Measurements from ENCODE around the gene PAX9. TPM values are rescaled to one million over a fixed set of nuclear protein-coding genes. Genes with fewer than 3 reads are reported as not detected.
A peak's percentile ranks its signal among the peaks of the same experiment; 100 is the strongest.

Gene PAX9
- total RNA-seq, 4 donors from 2014 or later, result 0.11 to 1.2 (median 0.64) TPM

GRCh38 chr14:36647417-36647823, 14.2 kb upstream of the PAX9 start:
- 0 to 1% methylated on average over 22 of the region's 34 CpGs for WGBS, 2 donors
- TF ChIP-seq, protein P1, sequence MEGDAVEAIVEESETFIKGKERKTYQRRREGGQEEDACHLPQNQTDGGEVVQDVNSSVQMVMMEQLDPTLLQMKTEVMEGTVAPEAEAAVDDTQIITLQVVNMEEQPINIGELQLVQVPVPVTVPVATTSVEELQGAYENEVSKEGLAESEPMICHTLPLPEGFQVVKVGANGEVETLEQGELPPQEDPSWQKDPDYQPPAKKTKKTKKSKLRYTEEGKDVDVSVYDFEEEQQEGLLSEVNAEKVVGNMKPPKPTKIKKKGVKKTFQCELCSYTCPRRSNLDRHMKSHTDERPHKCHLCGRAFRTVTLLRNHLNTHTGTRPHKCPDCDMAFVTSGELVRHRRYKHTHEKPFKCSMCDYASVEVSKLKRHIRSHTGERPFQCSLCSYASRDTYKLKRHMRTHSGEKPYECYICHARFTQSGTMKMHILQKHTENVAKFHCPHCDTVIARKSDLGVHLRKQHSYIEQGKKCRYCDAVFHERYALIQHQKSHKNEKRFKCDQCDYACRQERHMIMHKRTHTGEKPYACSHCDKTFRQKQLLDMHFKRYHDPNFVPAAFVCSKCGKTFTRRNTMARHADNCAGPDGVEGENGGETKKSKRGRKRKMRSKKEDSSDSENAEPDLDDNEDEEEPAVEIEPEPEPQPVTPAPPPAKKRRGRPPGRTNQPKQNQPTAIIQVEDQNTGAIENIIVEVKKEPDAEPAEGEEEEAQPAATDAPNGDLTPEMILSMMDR (IDR thresholded peaks at IDR 0.05), result no peak
- TF ChIP-seq POLR2A (IDR thresholded peaks at IDR 0.05), result no peak
- intact Hi-C loops (cut with DNase I; ENCODE audit: low total_unique reads), result no loop called here
- H3K4me3 ChIP-seq (ENCODE audit: low read depth, poor library complexity, severe bottlenecking), result peak overlapping the region; percentile 4
- DNase-seq (ENCODE audit: low spot score in 2 of 2), result no peak

DNA sequence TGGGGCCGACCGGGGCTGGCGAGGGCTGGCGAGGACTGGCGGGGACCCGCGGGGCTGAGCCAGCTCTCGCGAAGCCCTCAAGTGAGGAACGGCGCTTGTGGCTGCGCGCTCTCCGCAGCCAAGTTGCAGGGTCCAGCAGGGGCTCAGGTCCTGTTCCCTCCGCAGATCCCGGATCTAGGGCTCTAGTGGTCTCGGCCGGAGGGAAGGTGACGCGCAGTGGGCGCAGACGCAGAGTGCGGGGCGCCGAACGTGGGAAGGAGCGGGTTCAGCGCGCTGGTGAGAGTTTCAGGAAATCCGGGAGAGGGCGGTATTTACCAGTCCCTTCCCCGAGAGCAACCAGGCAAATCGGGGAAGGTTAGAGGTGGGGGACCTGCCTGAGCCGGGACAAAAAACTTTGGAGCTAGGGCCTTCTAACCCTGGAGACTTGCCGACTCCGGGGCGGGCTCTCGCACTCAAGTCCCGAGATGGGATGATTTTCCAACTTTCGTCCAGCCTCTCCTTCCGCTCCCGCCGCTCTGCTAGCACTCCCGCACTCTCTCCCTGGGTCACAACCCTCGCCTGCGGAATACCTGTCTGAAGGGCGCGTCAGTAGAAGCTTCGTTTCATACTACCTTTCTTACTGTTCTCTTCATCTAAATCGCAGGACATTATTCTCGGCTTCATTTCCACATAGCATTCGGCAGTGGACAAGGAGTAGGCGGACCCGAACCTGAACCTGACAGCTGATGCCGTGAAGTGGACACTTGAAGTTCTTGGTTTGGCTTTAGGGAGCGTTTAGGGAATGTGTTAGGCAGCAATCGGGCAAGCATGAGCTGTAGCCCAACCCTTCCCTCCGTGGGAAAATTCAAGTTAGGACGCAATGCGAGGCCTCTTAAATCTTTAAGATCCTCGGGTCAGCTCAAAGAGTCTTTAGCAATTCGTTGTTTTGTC, 13.6 kb upstream of the PAX9 start:
- intact Hi-C loops (cut with DNase I; ENCODE audit: low total_unique reads), result no loop called here
- no peak for DNase-seq (ENCODE audit: low spot score in 2 of 2)
- H3K4me3 ChIP-seq (ENCODE audit: low read depth, poor library complexity, severe bottlenecking), result peak overlapping the region; percentile 4
- 4 to 9% methylated on average over 57 to 62 of the region's 62 CpGs for WGBS, 2 donors
- TF ChIP-seq, protein P1 (IDR thresholded peaks at IDR 0.05), result no peak
- no peak for TF ChIP-seq POLR2A (IDR thresholded peaks at IDR 0.05)

GRCh38 chr14:36649872-36650650, 11.6 kb upstream of the PAX9 start:
- intact Hi-C loops (cut with DNase I; ENCODE audit: low total_unique reads), result loop anchor here (5.0 kb wide), 1 partner anchor 292 kb away; no protein-coding TSS in a partner anchor
- no peak for DNase-seq (ENCODE audit: low spot score in 2 of 2)
- 45 to 62% methylated on average over 4 of the region's 4 CpGs for WGBS, 2 donors
- TF ChIP-seq POLR2A (IDR thresholded peaks at IDR 0.05), result no peak
- TF ChIP-seq, protein P1 (IDR thresholded peaks at IDR 0.05), result no peak
- no peak overlapping the region for H3K4me3 ChIP-seq (ENCODE audit: low read depth, poor library complexity, severe bottlenecking)

DNA sequence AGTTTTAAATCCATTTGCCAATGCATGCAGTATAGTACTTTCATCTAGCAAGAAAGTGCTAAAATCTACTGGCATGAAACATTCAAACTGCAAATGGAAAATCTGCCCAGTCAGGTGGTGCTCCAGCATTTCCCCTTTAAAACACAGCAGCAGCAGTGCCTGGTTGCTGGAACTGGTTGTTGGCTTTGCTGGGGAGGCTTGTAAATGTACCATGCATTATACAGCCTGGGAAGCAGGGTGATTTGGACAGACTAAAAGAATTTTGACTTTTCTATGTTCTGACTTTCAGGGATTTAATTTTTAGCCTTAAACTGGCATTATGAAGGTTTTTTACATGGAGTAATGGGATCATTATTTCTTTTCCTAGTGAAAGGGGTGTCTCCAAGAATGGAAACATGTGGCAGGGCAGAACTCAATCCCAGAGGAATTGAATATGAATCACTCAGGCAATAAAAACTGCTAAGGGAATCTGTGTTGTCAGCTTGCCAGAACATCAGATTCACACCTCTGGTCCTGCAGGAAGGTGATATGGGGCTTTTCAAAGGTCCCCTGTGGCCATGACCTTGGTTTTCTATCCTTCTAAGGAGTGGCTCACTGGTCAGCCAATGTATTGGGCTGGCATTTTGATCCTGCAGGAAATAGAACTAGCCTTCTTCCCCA, 9.0 kb upstream of the PAX9 start:
- no peak for DNase-seq (ENCODE audit: low spot score in 2 of 2)
- H3K4me3 ChIP-seq (ENCODE audit: low read depth, poor library complexity, severe bottlenecking), result no peak overlapping the region
- intact Hi-C loops (cut with DNase I; ENCODE audit: low total_unique reads), result loop anchor here (5.0 kb wide), 1 partner anchor 290 kb away; no protein-coding TSS in a partner anchor
- TF ChIP-seq, protein P1 (IDR thresholded peaks at IDR 0.05), result no peak
- no peak for TF ChIP-seq POLR2A (IDR thresholded peaks at IDR 0.05)

- TF ChIP-seq, protein P1 (IDR thresholded peaks at IDR 0.05), result no peak
- TF ChIP-seq POLR2A (IDR thresholded peaks at IDR 0.05), result no peak
- intact Hi-C loops (cut with DNase I; ENCODE audit: low total_unique reads), result loop anchor here (5.0 kb wide), 1 partner anchor 289 kb away; no protein-coding TSS in a partner anchor
Observed at GRCh38 chr14:36653413-36653812, 8.2 kb upstream of the PAX9 start.

More at GRCh38 chr14:36653413-36653812, 8.2 kb upstream of the PAX9 start:
- WGBS, 2 donors, result 43 to 49% methylated on average over 3 of the region's 3 CpGs
- no peak for DNase-seq (ENCODE audit: low spot score in 2 of 2)
- no peak overlapping the region for H3K4me3 ChIP-seq (ENCODE audit: low read depth, poor library complexity, severe bottlenecking)
